GM18907 (cell line): ENCODE data around the gene CERS6.

Experiments
- ATAC-seq: cut with Tn5 transposase; IDR thresholded peaks from one replicate; pipeline ENCODE4 v1.9.1; 2021; ENCODE audit warnings: mild to moderate bottlenecking, moderate library complexity; ENCODE audit not compliant: unreplicated experiment

Gene CERS6

GRCh38 chr2:168819050-168819715, 363.1 kb downstream of the CERS6 start:
- no peak for ATAC-seq

- no peak for ATAC-seq
Observed at GRCh38 chr2:168819829-168820489, 363.9 kb downstream of the CERS6 start.

- no peak for ATAC-seq
Observed at GRCh38 chr2:168821577-168821976, 365.5 kb downstream of the CERS6 start.

GRCh38 chr2:168821992-168822391, 365.9 kb downstream of the CERS6 start:
- ATAC-seq, result no peak
